GM19043 (cell line): Measurements from ENCODE around the gene HEPH.
"Not testable (repeated sequence)": the region's sequence is repeated elsewhere in the genome, so short reads cannot be mapped to it uniquely, and the experiment has no call there.

Experiments used
- ATAC-seq: cut with Tn5 transposase; IDR thresholded peaks from one replicate; pipeline ENCODE4 v1.9.1; 2021; ENCODE audit warnings: low read depth; ENCODE audit not compliant: unreplicated experiment

The HEPH gene

DNA sequence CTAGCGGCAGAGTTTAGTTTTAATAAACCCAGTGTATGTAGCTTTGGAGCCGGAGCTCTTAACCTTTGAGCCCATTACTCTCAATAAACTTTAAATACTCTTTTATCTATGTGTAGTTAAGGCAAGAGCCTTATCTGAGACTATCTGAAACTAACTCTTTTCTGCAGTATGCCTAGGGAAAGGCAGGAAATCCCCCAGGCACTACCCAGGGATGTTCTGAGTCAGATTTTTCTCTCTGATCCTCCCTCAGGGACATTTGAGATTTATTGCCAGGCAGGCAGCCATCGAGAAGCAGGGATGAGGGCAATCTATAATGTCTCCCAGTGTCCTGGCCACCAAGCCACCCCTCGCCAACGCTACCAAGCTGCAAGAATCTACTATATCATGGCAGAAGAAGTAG lies 39.1 kb downstream of the HEPH start:
- ATAC-seq: no peak

DNA sequence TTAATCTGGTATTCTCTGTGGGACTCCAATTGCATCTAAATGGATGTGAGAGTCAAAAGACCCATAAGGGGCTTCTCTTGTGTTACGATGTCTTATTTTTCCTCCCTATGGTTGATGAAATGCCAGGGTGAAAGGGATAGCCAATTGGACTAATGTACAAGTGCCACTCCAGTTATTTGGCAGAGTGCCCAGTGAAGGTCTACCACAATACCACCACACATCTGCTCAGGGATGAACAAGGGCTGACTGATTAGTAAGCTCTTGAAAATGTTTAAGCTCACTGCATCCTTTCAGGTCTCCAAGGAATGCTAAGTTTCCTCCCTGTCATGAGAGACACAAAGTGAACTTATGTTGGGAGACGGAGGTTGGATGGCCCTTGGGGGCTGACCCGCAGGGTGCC lies 57.8 kb downstream of the HEPH start:
- ATAC-seq: no peak

DNA sequence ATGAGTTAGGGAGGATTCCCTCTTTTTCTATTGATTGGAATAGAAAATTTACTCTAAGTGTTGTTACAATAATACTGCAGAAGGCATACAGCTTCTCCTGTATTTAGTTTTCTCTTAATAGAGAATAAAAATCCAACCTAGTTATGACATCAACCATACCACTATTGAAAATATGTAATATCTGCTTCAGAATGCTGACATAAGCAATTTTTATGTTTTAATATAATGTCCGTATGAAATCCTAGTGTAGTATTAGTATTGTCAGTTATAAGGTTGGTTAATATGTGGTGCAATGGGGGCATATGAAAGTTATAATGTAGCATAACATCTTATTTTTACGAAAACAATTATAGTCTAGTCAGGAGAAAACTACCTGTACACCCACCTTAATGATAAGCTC lies 68.2 kb downstream of the HEPH start:
- no peak for ATAC-seq

DNA sequence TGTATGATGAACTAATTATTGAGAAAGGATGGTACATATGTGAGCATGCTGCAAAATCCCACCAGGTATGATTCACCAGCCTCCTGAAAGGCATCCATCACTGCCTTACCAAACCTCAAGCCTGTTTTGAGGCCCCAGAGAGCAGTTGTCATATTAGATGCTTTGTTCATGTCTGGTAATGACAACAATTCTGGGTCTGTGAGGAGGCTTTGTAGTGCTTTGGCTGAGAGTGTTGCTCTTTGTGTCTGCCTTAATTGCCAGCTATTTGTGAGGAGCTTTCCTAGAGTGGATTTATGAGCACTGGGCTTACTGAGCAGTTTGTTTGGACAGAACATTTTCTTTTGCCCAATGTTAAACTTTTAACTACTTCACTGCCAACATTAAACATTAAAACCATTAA lies 69.2 kb downstream of the HEPH start:
- ATAC-seq: no peak

DNA sequence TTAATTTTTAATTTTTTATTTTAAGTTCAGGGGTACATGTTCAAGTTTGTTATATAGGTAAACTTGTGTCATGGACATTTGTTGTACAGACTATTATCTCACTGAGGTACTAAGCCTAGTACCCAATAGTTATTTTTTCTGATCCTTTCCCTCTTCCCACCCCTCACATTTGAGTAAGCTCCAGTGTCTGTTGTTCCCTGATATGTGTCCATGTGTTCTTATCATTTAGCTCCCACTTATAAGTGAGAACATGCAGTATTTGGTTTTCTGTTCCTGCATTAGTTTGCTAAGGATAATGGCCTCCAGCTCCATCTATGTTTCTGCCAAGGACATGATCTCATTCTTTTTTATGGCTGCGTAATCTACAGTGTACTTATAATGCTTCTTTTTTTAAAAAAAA lies 69.9 kb downstream of the HEPH start:
- not testable (repeated sequence) for ATAC-seq

DNA sequence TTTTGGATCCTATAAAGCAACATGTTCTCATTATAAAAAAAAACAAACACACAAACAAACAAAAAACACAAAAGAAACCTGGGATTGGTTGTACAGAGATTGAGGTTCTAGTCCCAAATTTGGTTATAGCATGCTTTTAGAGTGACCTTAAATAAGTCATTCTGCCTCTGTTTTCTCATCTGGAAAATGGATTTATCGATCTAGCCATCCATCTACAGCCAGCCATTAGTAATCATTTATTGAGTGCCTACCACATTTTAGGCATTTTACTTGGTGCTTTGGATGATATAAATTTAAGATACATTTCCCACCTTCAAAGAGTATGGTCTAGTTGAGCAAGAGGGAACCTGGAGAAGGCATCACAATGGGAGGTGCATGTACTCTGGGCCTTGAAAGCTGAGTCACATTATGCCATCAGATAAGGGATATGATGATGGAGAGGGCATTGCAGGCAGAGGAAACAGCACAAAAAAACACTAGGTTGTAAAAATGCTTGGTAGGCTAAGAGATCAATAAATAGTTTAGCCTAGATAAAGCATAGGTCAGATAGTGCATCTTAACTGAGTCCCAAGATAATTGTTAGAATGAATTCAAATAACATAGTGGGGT lies 91.4 kb downstream of the HEPH start:
- ATAC-seq: no peak

DNA sequence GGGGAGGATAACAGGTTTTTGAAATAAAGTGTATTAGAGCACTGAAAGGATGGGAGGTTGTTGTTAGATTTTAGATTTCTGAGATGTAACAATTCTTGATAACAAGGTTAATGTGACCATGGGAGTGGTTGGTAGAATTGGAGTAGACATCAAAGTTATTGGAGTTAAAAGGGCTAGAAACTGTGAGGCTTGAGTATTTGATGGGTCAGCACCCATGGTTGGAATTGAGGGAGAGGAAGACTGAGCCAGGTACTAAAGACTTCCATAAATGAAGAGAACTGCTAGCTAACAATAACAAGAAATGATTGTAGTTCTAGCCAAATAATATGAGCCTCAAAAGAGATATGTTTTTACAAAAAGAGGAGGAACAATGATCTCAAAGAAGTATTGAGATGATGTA lies 98.8 kb downstream of the HEPH start:
- ATAC-seq: no peak
